Fibroblast of villous mesenchyme (primary cell): Measurements from ENCODE around the gene KLRC3. TPM values are rescaled to one million over a fixed set of nuclear protein-coding genes. Genes with fewer than 3 reads are reported as not detected.
"Not testable (repeated sequence)": the region's sequence is repeated elsewhere in the genome, so short reads cannot be mapped to it uniquely, and the experiment has no call there.

Experiments
- DNase-seq: peaks from one replicate; pipeline ENCODE4 v3.0.0-alpha.2; 2010; ENCODE audit warnings: low read depth
- H3K4me3 ChIP-seq: 2 replicates; pipeline ENCODE4 v1.5.1; 2011; ENCODE audit warnings: low read depth, mild to moderate bottlenecking, low read length
- CTCF ChIP-seq: IDR thresholded peaks from 2 replicates; pipeline ENCODE4 v1.5.1; 2012; ENCODE audit warnings: low read depth, mild to moderate bottlenecking, low read length; ENCODE audit not compliant: insufficient read depth
- total RNA-seq: library from RNA; depleted of rRNA; stranded (reverse); fragments of >200 nt; gene quantifications from 2 replicates; pipeline ENCODE4 v1.2.3, GENCODE V29; 2012

The KLRC3 gene
- total RNA-seq, 1 donor: not detected

GRCh38 chr12:10408842-10409241 is 11.6 kb downstream of the KLRC3 start:
- H3K4me3 ChIP-seq: no peak overlapping the region
- DNase-seq: no peak
- TF ChIP-seq CTCF: no peak

GRCh38 chr12:10406725-10407124 is 13.7 kb downstream of the KLRC3 start:
- no peak for TF ChIP-seq CTCF
- H3K4me3 ChIP-seq: no peak overlapping the region
- no peak for DNase-seq

DNA sequence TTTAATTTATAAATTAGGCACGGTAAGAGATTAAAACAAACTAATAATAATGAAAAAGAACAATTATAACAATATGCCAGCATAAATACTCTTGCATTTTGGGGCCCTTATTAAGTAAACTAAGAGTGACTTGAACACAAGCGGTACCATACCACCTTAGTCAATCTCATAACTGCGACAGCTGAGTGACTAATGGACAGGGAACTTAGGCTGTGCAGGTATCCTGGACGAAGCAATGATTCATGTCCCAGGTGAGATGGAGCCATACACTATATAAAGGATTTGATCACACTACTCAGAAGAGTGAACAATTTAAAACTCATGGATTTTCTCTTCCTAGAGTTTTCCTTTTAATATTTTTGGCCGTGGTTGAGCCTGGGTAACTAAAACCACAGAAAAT is 15.1 kb downstream of the KLRC3 start:
- no peak for TF ChIP-seq CTCF
- H3K4me3 ChIP-seq: no peak overlapping the region
- DNase-seq: no peak

- DNase-seq: no peak
- H3K4me3 ChIP-seq: no peak overlapping the region
- no peak for TF ChIP-seq CTCF
Observed at GRCh38 chr12:10404798-10405197, 15.6 kb downstream of the KLRC3 start.

- H3K4me3 ChIP-seq: no peak overlapping the region
- TF ChIP-seq CTCF: no peak
- DNase-seq: no peak
Observed at GRCh38 chr12:10400829-10401228, 19.6 kb downstream of the KLRC3 start.

GRCh38 chr12:10398168-10398567 is 22.2 kb downstream of the KLRC3 start:
- no peak overlapping the region for H3K4me3 ChIP-seq
- no peak for TF ChIP-seq CTCF
- no peak for DNase-seq

GRCh38 chr12:10397296-10397695 is 23.1 kb downstream of the KLRC3 start:
- H3K4me3 ChIP-seq: no peak overlapping the region
- TF ChIP-seq CTCF: no peak
- no peak for DNase-seq

DNA sequence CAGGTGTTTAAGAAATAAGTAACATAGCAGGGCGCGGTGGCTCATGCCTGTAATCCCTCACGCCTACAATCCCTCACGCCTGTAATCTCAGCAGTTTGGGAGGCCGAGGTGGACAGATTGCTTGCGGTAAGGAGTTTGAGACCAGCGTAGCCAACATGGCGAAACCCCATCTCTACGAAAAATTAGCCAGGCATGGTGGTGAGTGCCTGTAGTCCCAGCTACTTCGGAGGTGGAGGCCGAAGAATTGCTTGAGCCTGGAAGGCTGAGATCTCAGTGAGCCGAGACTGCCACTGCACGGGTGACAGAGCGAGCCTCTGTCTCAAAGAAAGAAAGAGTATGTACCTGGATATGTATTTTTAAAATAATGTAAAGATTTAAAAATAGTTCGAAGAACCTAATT is 24.2 kb downstream of the KLRC3 start:
- not testable (repeated sequence) for DNase-seq, H3K4me3 ChIP-seq
